Measurements from ENCODE around the gene LTK. TPM values are rescaled to one million over a fixed set of nuclear protein-coding genes. Genes with fewer than 3 reads are reported as not detected.

The LTK gene
- total and polyA plus RNA-seq, 4 donors = 1.3 to 10.6 (median 6.0) TPM

DNA sequence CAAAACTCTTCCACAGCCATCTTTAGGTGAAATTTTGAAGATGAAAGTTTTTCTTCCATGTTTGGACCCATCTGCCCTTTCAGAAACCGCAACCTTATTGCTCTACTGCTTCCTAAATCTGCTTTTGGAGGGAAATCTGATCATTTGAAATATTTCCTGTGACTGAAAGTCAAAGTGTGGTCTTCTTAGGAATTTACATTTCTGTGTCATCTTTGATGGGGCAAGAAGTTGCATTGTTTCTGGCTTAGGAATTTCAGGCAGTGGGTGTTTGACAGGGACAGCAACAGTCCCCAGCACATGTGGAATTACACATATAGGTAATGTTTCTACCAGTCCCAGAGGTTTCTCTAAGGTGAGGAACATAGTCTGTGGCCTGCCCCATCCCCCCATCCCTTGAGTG is 40.1 kb upstream of the LTK start:
- TF ChIP-seq, protein P1, sequence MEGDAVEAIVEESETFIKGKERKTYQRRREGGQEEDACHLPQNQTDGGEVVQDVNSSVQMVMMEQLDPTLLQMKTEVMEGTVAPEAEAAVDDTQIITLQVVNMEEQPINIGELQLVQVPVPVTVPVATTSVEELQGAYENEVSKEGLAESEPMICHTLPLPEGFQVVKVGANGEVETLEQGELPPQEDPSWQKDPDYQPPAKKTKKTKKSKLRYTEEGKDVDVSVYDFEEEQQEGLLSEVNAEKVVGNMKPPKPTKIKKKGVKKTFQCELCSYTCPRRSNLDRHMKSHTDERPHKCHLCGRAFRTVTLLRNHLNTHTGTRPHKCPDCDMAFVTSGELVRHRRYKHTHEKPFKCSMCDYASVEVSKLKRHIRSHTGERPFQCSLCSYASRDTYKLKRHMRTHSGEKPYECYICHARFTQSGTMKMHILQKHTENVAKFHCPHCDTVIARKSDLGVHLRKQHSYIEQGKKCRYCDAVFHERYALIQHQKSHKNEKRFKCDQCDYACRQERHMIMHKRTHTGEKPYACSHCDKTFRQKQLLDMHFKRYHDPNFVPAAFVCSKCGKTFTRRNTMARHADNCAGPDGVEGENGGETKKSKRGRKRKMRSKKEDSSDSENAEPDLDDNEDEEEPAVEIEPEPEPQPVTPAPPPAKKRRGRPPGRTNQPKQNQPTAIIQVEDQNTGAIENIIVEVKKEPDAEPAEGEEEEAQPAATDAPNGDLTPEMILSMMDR (IDR thresholded peaks at IDR 0.05; ENCODE audit: control extremely low read depth, extremely low read depth) = no peak
- no peaks in the 10 kb centered on the region for H3K9me3 ChIP-seq (ENCODE audit: control insufficient read depth in 4 of 4, insufficient read depth in 3 of 4, low read length in 3 of 4)
- ATAC-seq (ENCODE audit: insufficient read depth, low FRiP score) (no peak), DNase-seq (no peak)
- H3K9ac ChIP-seq (ENCODE audit: insufficient read depth in 1 of 2, low read length in 2 of 2) = no peak overlapping the region
- H3K27ac ChIP-seq (ENCODE audit: low read depth in 1 of 2, low read length in 1 of 2) = no peak overlapping the region
- 63 to 90% methylated on average over 1 of the region's 1 CpG for WGBS, 2 donors
- no peaks in the 10 kb centered on the region for H3K27me3 ChIP-seq (ENCODE audit: control insufficient read depth in 3 of 3, insufficient read depth in 3 of 3, low read length in 2 of 3)
- peaks cover 0 to 14% (median 5%) of the 10 kb centered on the region in 5 donors for H3K4me1 ChIP-seq (ENCODE audit: control insufficient read depth in 5 of 5, insufficient read depth in 5 of 5, low read length in 5 of 5)
- H3K4me3 ChIP-seq = no peak overlapping the region
- H3K36me3 ChIP-seq (ENCODE audit: control insufficient read depth in 4 of 4, insufficient read depth in 4 of 4, low read length in 4 of 4) = no peaks in the 10 kb centered on the region

DNA sequence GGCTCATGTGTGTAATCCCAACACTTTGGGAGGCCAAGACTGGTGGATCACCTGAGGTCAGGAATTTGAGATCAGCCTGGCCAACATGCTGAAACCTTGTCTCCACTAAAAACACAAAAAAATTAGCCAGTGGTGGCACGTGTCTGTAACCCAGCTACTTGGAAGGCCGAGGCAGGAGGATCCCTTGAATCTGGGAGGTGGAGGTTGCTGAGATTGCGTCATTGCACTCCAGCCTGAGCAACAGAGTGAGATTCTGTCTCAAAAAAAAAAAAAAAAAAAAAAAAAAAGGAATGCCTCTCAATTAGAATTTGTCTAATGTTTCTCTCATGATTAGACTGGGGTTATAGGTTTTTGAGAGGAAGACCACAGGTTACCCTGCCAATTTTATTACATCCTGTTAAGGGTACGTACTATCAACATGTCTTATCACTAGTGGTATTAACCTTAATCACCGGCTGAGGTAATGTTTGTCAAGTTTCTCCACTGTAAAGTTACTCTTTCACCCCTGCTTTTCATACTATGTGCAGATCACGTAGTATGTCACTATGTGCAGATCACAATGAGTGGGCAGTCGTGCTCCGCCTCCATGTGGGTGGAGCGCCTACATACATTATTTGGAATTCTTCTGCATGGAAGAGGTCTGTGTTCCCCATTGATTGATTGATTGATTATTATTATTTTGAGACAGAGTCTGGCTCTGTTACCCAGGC is 36.6 kb upstream of the LTK start:
- no peak overlapping the region for H3K9ac ChIP-seq (ENCODE audit: insufficient read depth in 1 of 2, low read length in 2 of 2)
- DNase-seq (no peak), ATAC-seq (ENCODE audit: insufficient read depth, low FRiP score) (no peak)
- 90 to 91% methylated on average over 9 of the region's 9 CpGs for WGBS, 2 donors
- H3K27me3 ChIP-seq (ENCODE audit: control insufficient read depth in 3 of 3, insufficient read depth in 3 of 3, low read length in 2 of 3) = no peaks in the 10 kb centered on the region
- no peaks in the 10 kb centered on the region for H3K36me3 ChIP-seq (ENCODE audit: control insufficient read depth in 4 of 4, insufficient read depth in 4 of 4, low read length in 4 of 4)
- H3K27ac ChIP-seq (ENCODE audit: low read depth in 1 of 2, low read length in 1 of 2) = no peak overlapping the region
- TF ChIP-seq, protein P1 (IDR thresholded peaks at IDR 0.05; ENCODE audit: control extremely low read depth, extremely low read depth) = no peak
- no peaks in the 10 kb centered on the region for H3K9me3 ChIP-seq (ENCODE audit: control insufficient read depth in 4 of 4, insufficient read depth in 3 of 4, low read length in 3 of 4)
- H3K4me1 ChIP-seq (ENCODE audit: control insufficient read depth in 5 of 5, insufficient read depth in 5 of 5, low read length in 5 of 5) = peaks cover 0 to 3% (median 0%) of the 10 kb centered on the region in 5 donors
- H3K4me3 ChIP-seq = no peak overlapping the region

DNA sequence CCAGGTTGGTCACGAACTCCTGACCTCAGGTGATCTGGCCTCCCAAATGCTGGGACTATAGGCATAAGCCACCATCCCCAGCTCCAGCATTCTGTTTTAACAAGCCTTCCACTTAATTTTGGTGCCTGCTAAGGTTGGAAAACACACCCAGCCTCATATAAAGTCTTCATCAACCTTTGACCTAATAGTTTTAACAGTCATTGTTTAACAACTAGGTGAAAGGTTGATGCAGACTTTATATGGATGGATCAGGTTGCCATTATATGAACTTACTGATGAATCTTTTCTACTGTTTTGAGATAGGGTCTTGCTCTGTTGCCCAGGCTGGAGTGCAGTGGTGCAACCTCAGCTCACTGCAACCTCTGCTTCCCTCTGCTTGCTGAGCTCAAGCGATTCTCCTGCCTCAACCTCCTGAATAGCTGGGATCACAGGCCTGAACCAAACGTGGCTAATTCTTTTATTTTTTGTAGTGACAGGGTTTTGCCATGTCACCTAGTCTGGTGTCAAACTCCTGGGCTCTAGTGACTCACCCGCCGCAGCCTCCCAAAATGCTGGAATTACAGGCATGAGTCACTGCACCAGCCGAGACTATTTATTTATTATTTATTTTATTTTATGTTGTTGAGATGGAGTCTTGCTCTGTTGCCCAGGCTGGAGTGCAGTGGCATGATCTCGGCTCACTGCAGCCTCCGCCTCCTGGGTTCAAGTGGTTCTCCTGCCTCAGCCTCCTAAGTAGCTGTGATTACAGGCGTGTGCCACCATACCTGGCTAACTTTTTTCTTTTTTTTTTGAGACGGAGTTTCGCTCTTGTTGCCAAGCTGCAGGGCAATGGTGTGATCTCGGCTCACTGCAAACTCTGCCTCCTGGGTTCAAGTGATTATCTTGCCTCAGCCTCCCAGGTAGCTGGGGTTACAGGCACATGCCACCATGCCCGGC is 33.5 kb upstream of the LTK start:
- Histone ChIP-seq H3K9me3 (ENCODE audit: control insufficient read depth in 4 of 4, insufficient read depth in 3 of 4, low read length in 3 of 4) (peaks cover 0 to 1% (median 0%) of the 10 kb centered on the region in 4 donors), H3K36me3 (ENCODE audit: control insufficient read depth in 4 of 4, insufficient read depth in 4 of 4, low read length in 4 of 4) (no peaks in the 10 kb centered on the region), H3K4me1 (ENCODE audit: control insufficient read depth in 5 of 5, insufficient read depth in 5 of 5, low read length in 5 of 5) (peaks cover 0 to 8% (median 3%) of the 10 kb centered on the region in 5 donors), H3K9ac (ENCODE audit: insufficient read depth in 1 of 2, low read length in 2 of 2) (no peak overlapping the region), H3K27me3 (ENCODE audit: control insufficient read depth in 3 of 3, insufficient read depth in 3 of 3, low read length in 2 of 3) (no peaks in the 10 kb centered on the region), H3K27ac (ENCODE audit: low read depth in 1 of 2, low read length in 1 of 2) (no peak overlapping the region), H3K4me3 (no peak overlapping the region)
- TF ChIP-seq, protein P1 (IDR thresholded peaks at IDR 0.05; ENCODE audit: control extremely low read depth, extremely low read depth) = no peak
- DNase-seq (no peak), ATAC-seq (ENCODE audit: insufficient read depth, low FRiP score) (no peak)
- 86 to 93% methylated on average over 13 of the region's 13 CpGs for WGBS, 2 donors

All from lung (tissue), 12 donors.